Smooth muscle cell of the brain vasculature (primary cell): ENCODE results near the gene ZNF28.
"Not testable (repeated sequence)": the region's sequence is repeated elsewhere in the genome, so short reads cannot be mapped to it uniquely, and the experiment has no call there.

Experiments
- DNase-seq: peaks from one replicate; pipeline ENCODE4 v3.0.0-alpha.2; 2012; ENCODE audit warnings: low read depth, low spot score

Gene ZNF28

DNA sequence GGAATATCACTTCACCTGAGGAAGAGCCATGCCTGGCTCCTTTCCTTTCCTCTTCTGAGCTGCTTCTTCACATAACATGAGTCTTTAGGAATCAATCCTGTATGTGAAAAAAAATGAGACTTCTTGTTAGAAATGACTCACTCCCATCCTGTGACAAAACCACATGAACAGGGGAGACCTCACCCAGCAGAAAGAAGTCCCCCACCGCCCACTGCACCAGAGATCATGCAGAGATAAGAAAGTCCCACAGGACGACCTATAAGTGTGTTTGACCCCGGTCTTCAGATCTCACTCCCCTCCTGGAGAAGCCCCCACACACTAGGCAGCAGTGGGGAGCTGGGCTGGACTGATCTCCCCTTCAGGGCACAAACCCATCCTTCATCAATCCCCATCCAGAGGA, 42.6 kb downstream of the ZNF28 start:
- DNase-seq = no peak

DNA sequence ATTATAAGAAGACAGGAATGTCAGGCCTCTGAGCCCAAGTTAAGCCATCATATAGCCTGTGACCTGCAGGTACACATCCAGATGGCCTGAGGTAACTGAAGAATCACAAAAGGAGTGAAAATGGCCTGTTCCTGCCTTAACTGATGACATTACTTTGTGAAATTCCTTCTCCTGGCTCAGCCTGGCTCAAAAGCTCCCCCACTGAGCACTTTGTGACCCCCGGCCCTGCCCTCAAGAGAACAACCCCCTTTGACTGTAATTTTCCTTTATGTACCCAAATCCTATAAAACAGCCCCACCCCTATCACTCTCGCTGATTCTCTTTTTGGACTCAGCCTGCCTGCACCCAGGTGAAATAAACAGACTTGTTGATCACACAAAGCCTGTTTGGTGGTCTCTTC, 65.0 kb downstream of the ZNF28 start:
- not testable (repeated sequence) for DNase-seq

DNA sequence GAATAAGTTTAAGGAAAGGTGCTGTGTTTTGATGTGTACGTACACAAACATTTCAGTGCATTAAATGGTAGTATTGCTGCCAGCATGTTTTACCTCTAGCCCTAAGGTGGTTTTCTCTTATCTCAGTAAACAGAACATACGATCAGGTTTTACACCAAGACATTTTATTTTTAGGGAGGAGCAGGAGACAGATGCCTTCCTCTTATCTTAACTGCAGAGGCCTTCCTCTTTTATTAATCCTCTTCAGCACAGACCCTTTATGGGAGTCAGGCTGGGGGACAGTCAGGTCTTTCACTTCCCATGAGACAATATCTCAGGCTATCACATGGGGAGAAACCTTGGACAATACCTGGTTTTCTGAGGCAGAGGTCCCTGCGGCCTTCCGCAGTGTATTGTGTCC, 71.7 kb downstream of the ZNF28 start:
- DNase-seq = no peak

DNA sequence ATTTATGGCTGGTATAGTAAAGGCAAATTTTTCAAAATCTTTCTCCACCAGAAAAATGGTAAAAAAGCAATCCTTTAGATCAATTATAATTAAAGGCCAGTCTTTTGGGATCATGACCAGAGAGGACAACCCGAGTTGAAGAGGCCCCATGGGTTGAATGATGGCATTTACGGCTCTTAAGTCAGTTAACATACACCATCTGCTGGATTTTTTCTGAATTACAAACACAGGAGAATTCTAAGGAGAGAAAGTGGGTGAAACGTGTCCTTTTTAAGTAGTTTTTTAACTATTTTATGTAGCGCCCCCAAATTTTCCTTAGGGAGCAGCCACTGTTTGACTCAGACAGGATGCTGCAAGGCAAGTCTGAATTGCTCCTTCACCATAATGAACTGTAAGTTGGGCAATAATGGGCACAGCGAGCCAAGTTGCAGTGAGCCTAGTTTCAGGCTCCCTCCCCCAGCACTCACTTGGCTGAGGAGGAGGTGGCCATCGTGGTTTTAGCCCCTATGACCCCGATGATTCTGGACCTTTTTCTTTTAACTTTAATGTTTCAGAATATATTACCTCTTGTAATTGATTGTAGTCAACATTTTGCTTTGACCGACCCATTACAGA, 73.0 kb downstream of the ZNF28 start:
- peak; percentile 1 for DNase-seq
